ENCODE measurements around the gene TRMT1.

DNA sequence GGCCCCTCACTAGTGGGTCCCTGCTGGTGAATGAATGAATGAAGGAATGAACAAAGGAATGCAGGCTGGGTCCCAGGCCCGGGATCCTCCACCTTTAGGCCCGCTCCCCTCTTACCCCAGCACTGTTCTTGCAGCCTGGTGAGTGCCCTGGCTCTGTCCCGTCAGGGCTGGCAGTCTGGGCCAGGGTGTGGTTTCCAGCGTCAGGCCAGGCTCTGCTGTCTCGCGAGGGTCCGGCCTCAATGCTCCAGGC, 14.2 kb downstream of the TRMT1 start:
- no peak for TF ChIP-seq POLR2A (IDR thresholded peaks at IDR 0.05; ENCODE audit: low read length)
- TF ChIP-seq GATA1 (IDR thresholded peaks at IDR 0.05; ENCODE audit: low read depth, low read length): no peak

All from erythroblast (primary cell).